CD4-positive, alpha-beta T cell treated with Interleukin-1 beta for 1 hour (primary cell): ENCODE data around the gene MORF4L2.

Experiments
- DNase-seq, 2 donors: peaks; one replicate each; pipeline ENCODE4 v3.0.0-alpha.2; 2020 to 2022

MORF4L2 gene

GRCh38 chrX:103686199-103687072 lies at the start of gene MORF4L2:
Gene MORF4L2, minus strand, starts transcription at chrX:103686699. Its CDS starts 9,672 bp downstream, at chrX:103677027.
- DNase-seq = peak; percentile 93 to 96

GRCh38 chrX:103734125-103734760 lies 47.7 kb upstream of the MORF4L2 start:
- DNase-seq = no peak

- DNase-seq = no peak
These were observed 46.5 kb upstream of the MORF4L2 start for GRCh38 chrX:103733017-103733416.

- no peak for DNase-seq
These were observed 44.4 kb upstream of the MORF4L2 start for GRCh38 chrX:103730796-103731493.

GRCh38 chrX:103730147-103730795 lies 43.8 kb upstream of the MORF4L2 start:
- DNase-seq = no peak

GRCh38 chrX:103729015-103729414 lies 42.5 kb upstream of the MORF4L2 start:
- no peak for DNase-seq

- no peak for DNase-seq
These were observed 40.6 kb upstream of the MORF4L2 start for GRCh38 chrX:103727115-103727514.

- no peak for DNase-seq
These were observed 40.0 kb upstream of the MORF4L2 start for GRCh38 chrX:103726477-103726876.

GRCh38 chrX:103722505-103722904 lies 36.0 kb upstream of the MORF4L2 start:
- DNase-seq = no peak

- no peak for DNase-seq
These were observed 31.6 kb upstream of the MORF4L2 start for GRCh38 chrX:103718120-103718519.

GRCh38 chrX:103716962-103717361 lies 30.5 kb upstream of the MORF4L2 start:
- DNase-seq = no peak

- no peak for DNase-seq
These were observed 24.1 kb upstream of the MORF4L2 start, which contains the start of gene TMEM31 for GRCh38 chrX:103710609-103711008. Gene TMEM31, plus strand, starts transcription at chrX:103710909. Its CDS starts 1,350 bp downstream, at chrX:103712259.

- DNase-seq = no peak
These were observed 18.4 kb upstream of the MORF4L2 start for GRCh38 chrX:103704863-103705262.

GRCh38 chrX:103699243-103699642 lies 12.7 kb upstream of the MORF4L2 start:
- DNase-seq = no peak

GRCh38 chrX:103697687-103698086 lies 11.2 kb upstream of the MORF4L2 start:
- no peak for DNase-seq

- DNase-seq = no peak
These were observed 4.6 kb upstream of the MORF4L2 start for GRCh38 chrX:103691059-103691458.

GRCh38 chrX:103688946-103689345 lies 2.4 kb upstream of the MORF4L2 start:
- peak in 1 of 2 donors; percentile 44 for DNase-seq

GRCh38 chrX:103687696-103688201 lies 1.2 kb upstream of the MORF4L2 start:
- DNase-seq = peak; percentile 62 to 64

GRCh38 chrX:103687073-103687695 lies 685 bp upstream of the MORF4L2 start:
- DNase-seq = peak; percentile 88 to 90

GRCh38 chrX:103685396-103685795 lies 1.1 kb downstream of the MORF4L2 start:
- DNase-seq = no peak

GRCh38 chrX:103681443-103681842 lies 5.1 kb downstream of the MORF4L2 start:
- no peak for DNase-seq
